HG02642 (cell line): ENCODE results near the gene STARD7.
"Not testable (repeated sequence)": the region's sequence is repeated elsewhere in the genome, so short reads cannot be mapped to it uniquely, and the experiment has no call there.

Experiments used
- ATAC-seq: cut with Tn5 transposase; IDR thresholded peaks from one replicate; pipeline ENCODE4 v1.9.1; 2021; ENCODE audit warnings: mild to moderate bottlenecking; ENCODE audit not compliant: unreplicated experiment, poor library complexity

Gene STARD7

DNA sequence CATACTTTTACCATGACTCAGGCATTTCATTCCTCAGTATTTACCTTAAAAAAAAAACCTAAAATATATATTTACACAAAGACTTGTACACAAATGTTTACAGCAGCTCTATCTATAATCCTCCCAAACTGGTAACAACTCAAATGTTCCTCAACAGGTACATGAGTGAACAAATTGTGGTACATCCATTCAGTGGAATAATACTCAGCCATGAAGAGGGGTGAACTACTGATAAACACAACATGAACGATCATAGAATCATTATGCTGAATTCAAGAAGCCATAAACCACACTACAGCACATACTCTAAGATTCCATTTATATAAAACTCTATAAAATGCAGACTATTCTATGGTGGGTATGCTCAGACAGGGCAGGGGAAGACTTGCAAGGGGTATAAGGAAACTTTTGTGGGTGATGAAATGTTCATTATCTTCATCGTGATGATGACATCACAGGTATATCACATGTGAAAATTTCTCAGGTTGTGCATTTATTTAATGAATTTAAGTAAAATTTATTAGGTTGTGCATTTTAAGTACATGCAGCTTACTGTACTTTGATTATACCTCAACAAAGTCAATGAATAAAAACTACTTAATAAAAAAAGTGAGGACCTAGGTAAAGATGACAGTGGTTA is 38.6 kb downstream of the STARD7 start:
- ATAC-seq: no peak

DNA sequence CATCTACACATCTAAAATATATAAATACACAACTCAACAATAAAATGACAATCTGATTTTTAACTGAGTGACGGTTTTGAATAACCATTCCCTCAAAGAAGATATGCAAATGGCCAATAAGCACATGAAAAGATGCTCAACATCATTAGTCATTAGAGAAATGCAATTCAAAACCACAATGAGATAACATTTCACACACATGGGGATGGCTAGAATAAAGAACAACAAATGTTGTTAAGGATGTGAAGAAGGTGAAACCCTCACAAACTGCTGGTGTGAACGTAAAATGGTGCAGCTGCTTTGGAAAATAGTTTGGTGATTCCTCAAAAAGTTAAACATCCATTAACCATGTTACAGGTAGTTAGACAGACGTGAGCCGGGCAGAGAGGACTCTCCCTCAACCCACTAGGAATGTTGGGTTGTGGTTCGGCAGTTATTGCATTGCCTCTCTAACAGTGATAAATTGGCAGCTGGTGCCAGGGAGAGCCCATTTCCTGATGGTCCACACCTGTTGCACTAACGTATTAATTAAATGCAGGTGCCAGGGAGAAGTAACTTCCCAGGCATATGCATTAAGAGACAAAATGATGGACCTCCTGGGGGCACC is 41.1 kb downstream of the STARD7 start:
- no peak for ATAC-seq

DNA sequence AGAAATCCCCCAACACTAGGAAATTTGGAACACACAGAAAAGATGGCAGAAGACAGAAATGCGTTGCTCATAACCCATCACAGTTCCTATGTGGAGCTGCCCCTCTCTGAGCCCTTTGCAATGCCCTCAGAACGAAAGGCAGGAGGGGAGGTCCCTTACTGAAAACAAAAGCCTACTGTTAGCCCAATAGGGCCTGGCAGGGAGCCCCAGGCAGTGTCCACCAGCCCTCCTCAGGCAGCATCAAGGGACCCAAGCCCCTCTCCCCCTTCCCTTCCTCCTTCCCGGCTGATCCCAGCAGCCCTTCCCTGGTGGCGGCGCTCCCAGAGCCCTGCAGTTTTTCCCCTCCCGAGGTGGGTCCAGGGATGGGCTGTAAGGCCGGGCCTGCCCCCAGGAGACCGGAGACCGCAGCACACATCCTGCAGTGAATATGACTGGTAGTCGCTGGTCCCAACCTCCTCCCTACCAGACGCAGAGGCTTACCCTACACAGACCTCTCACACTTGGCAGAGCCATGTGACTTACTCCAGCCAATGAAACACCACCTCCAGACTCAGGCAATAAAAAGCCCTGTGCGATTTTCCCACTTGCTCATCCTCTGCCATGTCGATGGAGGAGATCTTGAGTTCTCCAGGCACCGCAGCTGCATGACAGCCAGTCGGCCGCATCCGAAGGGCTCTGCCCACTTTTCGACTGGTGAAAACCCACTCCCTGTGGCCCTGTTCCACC is 44.0 kb downstream of the STARD7 start:
- peak; percentile 73 for ATAC-seq

DNA sequence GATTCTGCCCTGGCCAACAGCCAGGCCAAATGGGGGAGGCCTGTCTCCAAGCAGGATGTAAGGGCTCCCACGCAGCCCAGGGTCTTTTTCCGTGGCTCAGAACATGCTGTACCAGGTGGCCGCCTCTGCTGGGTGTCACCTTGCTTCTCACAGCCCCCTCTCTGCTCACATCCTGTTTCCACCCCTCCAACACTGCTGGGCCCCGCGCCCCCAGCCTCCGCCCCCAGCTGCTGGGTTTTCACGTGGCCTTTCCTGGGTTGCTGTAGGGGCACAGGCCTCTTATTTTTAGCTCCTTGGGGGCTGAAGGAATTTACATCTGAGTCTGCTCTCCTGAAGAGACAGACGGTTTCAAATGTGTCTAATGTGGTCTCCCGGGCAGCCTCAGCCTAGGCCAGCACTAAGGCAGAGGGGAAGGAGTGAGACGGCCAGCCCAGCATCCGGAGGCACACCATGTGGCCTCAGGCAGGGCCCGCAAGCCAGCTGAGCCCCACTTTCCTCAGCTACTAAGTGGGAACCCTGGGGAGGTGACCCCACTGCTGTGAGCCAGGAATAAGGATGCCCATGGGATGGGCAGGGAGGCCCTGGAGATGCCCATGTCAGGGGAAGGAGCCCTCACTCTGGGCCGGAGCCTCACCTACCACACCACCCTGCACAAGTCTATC is 44.7 kb downstream of the STARD7 start:
- ATAC-seq: peak; percentile 61

GRCh38 chr2:96163415-96163767 is 45.2 kb downstream of the STARD7 start:
- ATAC-seq: peak; percentile 10

DNA sequence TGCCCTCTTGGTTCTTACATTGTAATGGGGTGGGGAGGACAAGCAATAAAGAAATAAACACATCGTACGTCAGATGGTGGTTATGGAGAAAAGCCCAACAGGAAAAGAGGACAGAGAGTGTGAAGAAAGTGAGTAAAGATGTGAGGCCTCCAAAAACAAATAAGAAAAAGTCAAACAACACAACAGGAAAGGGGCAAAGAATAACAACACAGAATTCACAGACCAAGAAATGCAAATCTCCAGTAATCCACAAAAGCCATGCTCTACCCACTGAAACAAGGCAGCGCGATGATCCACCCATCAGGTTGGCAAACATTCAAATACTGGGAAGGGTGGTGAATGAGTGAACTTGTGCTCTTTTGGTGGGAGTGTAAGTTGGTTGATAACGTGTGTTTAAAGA is 46.7 kb downstream of the STARD7 start:
- ATAC-seq: no peak

DNA sequence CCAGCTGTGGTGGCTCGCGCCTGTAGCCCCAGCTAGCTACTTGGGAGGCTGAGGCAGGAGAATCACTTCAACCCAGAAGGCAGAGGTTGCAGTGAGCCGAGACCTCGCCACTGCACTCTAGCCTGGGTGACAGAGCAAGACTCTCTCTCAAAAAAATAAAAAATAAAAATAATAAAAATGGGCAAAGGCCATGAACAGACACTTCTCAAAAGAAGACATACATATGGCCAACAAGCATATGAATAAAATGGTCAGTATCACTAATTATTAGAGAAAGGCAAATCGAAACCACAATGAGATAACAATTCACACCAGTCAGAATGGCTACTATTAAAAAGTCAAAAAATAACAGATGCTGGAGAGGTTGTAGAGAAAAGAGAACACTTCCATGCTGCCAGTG is 48.3 kb downstream of the STARD7 start:
- not testable (repeated sequence) for ATAC-seq

DNA sequence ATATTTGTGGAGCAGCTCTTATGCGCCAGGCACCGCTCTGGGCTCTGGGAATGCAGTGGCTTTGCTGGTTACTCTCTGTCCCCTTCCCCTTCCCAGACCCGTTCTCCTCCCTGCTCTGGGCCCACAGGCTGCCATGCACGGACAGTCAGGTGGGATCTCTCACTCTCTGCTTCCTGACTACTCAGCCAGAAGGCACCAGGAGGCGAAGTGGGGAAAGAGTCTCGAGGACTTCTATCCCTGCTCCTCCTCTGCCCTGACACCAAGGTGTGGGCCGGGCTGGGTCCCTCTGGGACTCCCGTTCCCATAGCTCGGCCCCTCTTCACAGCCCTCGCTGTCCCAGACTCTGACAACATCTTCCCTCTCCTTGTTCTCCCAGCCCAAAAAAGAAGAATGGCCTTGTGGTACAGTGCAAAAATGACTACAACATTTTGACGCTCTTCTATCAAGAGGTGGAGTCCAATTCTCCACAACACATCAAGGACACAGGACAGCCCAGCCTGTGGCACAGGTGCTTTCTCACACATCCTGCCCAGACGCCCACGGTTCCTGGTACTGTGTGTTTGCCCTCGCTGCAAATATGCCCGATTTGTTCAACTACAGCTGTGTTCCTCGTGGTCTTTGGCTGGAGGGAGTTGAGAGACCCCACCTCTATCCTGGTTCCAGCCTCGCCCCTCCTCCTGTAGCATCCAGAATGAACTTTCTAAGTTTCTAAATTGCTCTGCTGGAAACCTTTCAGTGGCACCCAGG is 49.4 kb downstream of the STARD7 start:
- ATAC-seq: no peak

GRCh38 chr2:96158554-96158940 is 50.1 kb downstream of the STARD7 start:
- no peak for ATAC-seq

- peak; percentile 67 for ATAC-seq
These were observed 50.7 kb downstream of the STARD7 start for GRCh38 chr2:96157649-96158553.

DNA sequence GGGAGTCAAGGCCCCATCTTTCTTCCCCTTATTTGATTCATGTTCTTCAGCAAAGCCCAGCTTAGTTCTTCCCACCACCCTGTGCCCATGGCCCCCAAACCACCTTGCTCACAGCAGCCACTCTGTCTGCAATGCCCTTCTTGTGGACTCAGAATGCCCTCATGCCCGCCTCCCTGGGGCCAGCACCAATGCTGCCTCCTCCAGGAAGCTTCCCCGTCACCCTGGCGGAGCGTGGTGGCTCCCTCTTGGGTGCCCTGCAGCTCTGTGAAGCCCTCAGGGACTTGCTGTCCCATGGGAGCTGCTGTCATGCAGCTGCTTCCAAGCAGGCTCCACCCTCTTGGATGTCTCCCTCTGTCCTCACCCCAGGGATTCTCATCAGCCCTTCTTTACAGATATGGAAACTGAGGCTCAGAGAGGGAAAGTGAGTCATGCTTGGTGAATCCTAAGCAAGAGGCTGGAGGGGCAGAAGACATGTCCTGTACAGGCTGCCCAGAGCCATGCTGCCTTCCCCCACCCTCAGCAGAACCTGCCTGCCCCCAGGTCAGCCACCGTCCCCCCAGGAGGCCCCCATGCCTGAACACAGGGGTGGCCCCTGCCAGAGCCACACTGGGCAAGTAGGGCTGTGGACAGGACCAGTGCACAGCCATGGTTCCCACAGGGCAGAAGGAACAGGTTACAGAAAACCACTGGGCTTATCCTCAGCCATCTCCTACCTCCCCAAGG is 51.5 kb downstream of the STARD7 start:
- ATAC-seq: peak; percentile 41

DNA sequence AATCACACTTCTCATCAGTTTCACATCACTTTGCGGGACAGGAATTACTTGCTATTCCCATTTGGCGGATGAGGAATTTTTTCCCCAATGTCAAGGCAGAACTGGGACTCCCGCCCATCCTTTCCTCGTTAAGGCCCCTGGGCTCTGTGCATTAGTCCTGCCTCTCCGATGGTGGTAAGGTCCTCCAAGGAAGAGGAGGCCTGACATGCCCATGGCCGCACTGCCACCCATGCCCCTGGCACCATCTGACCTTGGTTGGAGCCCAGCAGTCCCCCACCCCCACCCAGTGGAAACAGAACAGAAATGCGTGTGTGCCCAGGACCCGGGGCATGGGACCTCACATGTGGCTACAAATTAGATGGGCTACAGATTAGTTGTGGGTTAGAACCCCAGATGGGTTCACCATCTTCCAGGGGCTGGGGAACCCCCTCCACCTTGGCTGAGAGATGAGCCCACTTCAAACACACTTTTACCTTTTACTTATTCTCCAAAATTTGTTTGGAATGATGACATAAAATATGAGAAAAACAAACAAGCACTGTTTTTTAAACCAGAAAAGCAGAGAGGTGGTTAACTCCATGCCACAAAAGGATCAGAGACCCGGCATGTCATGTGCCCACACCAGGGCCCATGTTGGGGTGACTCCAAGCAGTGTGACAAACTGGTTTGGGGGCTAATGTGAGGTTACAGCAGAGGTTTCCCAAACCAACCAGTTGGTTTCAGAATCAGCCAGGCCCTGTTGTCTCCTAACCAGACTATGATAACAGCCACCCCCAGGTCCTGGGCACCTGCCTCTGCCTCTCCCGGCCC is 52.4 kb downstream of the STARD7 start:
- no peak for ATAC-seq

GRCh38 chr2:96154506-96155380 is 53.9 kb downstream of the STARD7 start:
- no peak for ATAC-seq

- ATAC-seq: no peak
These were observed 54.6 kb downstream of the STARD7 start for GRCh38 chr2:96153991-96154431.

DNA sequence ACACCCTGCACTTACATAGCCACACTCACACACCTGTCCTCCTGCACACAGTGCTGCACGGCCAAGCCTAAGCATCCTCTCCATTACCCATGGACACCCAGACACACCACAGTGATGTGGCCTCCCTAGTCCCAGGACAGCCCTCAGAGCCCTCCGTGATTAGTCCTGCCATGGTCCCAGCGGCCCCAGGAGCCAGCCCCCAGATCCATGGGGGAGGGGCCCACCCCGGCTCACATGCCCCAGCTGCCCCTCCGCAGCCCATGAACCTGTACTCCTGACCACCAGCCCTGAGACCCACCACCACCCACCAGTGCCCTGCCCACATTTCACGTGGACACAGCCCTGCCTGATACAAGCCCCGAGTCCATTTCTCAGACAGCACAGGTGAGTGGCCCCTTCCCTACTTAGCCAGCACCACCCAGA is 55.3 kb downstream of the STARD7 start:
- no peak for ATAC-seq

DNA sequence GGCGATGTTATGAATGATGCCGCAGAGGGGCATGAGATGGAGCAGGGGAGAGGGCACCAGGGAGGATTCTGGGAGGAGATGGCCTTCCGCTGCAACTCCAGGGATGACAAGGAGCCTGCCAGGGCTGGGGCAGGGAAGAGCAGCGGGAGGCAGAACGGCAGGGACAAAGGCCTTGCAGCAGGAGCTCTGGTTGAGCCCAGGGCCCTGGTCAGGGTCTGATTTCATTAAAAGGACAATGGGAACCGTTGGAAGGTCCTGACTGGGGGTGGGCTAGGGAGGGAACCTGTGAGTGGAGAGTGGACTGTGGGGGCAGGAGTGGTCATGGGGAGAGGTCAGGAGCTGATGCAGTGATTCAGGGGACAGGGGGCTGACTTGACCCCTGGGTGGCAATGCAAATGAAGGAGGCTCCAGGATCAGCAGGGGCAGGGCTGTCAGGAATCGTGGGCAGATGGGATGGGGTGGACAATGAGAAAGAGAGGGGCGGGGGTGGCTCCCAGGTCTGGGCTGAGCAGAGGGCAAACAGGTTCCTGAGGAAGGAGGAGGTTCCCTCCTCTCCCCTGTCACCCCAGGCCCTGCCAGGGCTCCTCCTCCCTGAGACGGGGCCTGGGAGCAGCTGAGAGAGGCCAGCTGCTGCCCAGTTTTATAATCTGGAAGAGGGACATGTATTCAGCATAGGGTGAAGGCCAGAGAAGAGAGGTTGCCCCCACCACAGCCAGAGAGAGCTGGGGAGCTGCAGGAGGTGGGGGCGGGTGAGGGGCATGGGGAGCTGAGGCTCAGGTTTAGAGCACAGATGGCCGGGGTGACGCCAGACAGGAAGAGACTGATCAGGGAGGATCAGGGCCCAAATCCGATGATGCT is 56.1 kb downstream of the STARD7 start:
- no peak for ATAC-seq
